Measurements from ENCODE around the gene VAPA.

VAPA gene

GRCh38 chr18:9914334-9914583 is 443 bp downstream of the VAPA start:
- peaks cover 16 to 26% of the 10 kb centered on the region in 2 donors for H3K4me1 Mint-ChIP-seq
- peak overlapping the region; percentile 92 for H3K27ac Mint-ChIP-seq

GRCh38 chr18:9914584-9915290 is 921 bp downstream of the VAPA start:
- peaks cover 16 to 26% of the 10 kb centered on the region in 2 donors for H3K4me1 Mint-ChIP-seq
- DNase-seq = peak; percentile 68

More at GRCh38 chr18:9914334-9914583, 443 bp downstream of the VAPA start:
- Mint-ChIP-seq H3K9me3 (no peaks in the 10 kb centered on the region), H3K4me3 (peak overlapping the region; percentile 93 to 95), H3K36me3 (peaks cover 0 to 3% of the 10 kb centered on the region in 2 donors), H3K27me3 (peaks cover 6% of the 10 kb centered on the region in 2 donors)
- no peak for DNase-seq
- no peak for ATAC-seq (replicated peaks)

GRCh38 chr18:9915291-9916076 is 1.7 kb downstream of the VAPA start:
- Mint-ChIP-seq H3K4me1 (peaks cover 16 to 26% of the 10 kb centered on the region in 2 donors), H3K9me3 (no peaks in the 10 kb centered on the region), H3K27ac (peak overlapping the region; percentile 95), H3K4me3 (peak overlapping the region; percentile 83 to 86), H3K36me3 (peaks cover 0 to 3% of the 10 kb centered on the region in 2 donors), H3K27me3 (no peaks in the 10 kb centered on the region)
- no peak for ATAC-seq (replicated peaks)
- DNase-seq = no peak

More at GRCh38 chr18:9914584-9915290, 921 bp downstream of the VAPA start:
- peaks cover 2% of the 10 kb centered on the region in 2 donors for H3K27me3 Mint-ChIP-seq
- ATAC-seq (replicated peaks) = peak; percentile 42 to 44
- H3K9me3 Mint-ChIP-seq = no peaks in the 10 kb centered on the region
- H3K36me3 Mint-ChIP-seq = peaks cover 0 to 3% of the 10 kb centered on the region in 2 donors
- peak overlapping the region; percentile 95 for H3K27ac Mint-ChIP-seq
- peak overlapping the region; percentile 83 to 86 for H3K4me3 Mint-ChIP-seq

GRCh38 chr18:9916077-9916639 is 2.3 kb downstream of the VAPA start:
- H3K27ac Mint-ChIP-seq = peak overlapping the region; percentile 82
- peaks cover 0 to 3% of the 10 kb centered on the region in 2 donors for H3K36me3 Mint-ChIP-seq
- peaks cover 16 to 26% of the 10 kb centered on the region in 2 donors for H3K4me1 Mint-ChIP-seq
- no peaks in the 10 kb centered on the region for H3K27me3 Mint-ChIP-seq
- no peak for ATAC-seq (replicated peaks)
- no peaks in the 10 kb centered on the region for H3K9me3 Mint-ChIP-seq
- peak overlapping the region; percentile 83 to 86 for H3K4me3 Mint-ChIP-seq
- DNase-seq = no peak

- H3K36me3 Mint-ChIP-seq = peaks cover 0 to 3% of the 10 kb centered on the region in 2 donors
- H3K27ac Mint-ChIP-seq = no peak overlapping the region
- H3K9me3 Mint-ChIP-seq = no peaks in the 10 kb centered on the region
- no peak overlapping the region for H3K4me3 Mint-ChIP-seq
- no peaks in the 10 kb centered on the region for H3K27me3 Mint-ChIP-seq
- DNase-seq (no peak), ATAC-seq (replicated peaks) (no peak)
- peaks cover 16 to 28% of the 10 kb centered on the region in 2 donors for H3K4me1 Mint-ChIP-seq
Observed at GRCh38 chr18:9916808-9917207, 3.0 kb downstream of the VAPA start.

- ATAC-seq (replicated peaks) = no peak
- no peak overlapping the region for H3K27ac Mint-ChIP-seq
Observed at GRCh38 chr18:9918016-9918680, 4.3 kb downstream of the VAPA start.

GRCh38 chr18:9919564-9920232 is 5.9 kb downstream of the VAPA start:
- H3K9me3 Mint-ChIP-seq = no peaks in the 10 kb centered on the region
- H3K27me3 Mint-ChIP-seq = no peaks in the 10 kb centered on the region
- no peak overlapping the region for H3K27ac Mint-ChIP-seq
- ATAC-seq (replicated peaks) (no peak), DNase-seq (no peak)
- H3K4me3 Mint-ChIP-seq = no peak overlapping the region
- peaks cover 22 to 35% of the 10 kb centered on the region in 2 donors for H3K4me1 Mint-ChIP-seq
- H3K36me3 Mint-ChIP-seq = peaks cover 3 to 5% of the 10 kb centered on the region in 2 donors

More at GRCh38 chr18:9918016-9918680, 4.3 kb downstream of the VAPA start:
- no peaks in the 10 kb centered on the region for H3K9me3 Mint-ChIP-seq
- H3K4me3 Mint-ChIP-seq = no peak overlapping the region
- no peaks in the 10 kb centered on the region for H3K27me3 Mint-ChIP-seq
- H3K36me3 Mint-ChIP-seq = peaks cover 3% of the 10 kb centered on the region in 2 donors
- DNase-seq = no peak
- H3K4me1 Mint-ChIP-seq = peaks cover 20 to 33% of the 10 kb centered on the region in 2 donors

GRCh38 chr18:9922592-9923311 is 8.9 kb downstream of the VAPA start:
- Mint-ChIP-seq H3K4me3 (no peak overlapping the region), H3K27me3 (no peaks in the 10 kb centered on the region), H3K4me1 (peaks cover 17 to 35% of the 10 kb centered on the region in 2 donors), H3K36me3 (peaks cover 3% of the 10 kb centered on the region in 2 donors), H3K27ac (no peak overlapping the region), H3K9me3 (no peaks in the 10 kb centered on the region)
- ATAC-seq (replicated peaks) = no peak
- no peak for DNase-seq

- Mint-ChIP-seq H3K27ac (no peak overlapping the region), H3K4me3 (no peak overlapping the region), H3K9me3 (no peaks in the 10 kb centered on the region), H3K36me3 (peaks cover 3% of the 10 kb centered on the region in 2 donors), H3K27me3 (no peaks in the 10 kb centered on the region), H3K4me1 (peaks cover 23 to 51% of the 10 kb centered on the region in 2 donors)
- DNase-seq (no peak), ATAC-seq (replicated peaks) (no peak)
Observed at GRCh38 chr18:9924371-9924943, 10.6 kb downstream of the VAPA start.

GRCh38 chr18:9925369-9925768 is 11.6 kb downstream of the VAPA start:
- H3K27me3 Mint-ChIP-seq = no peaks in the 10 kb centered on the region
- H3K36me3 Mint-ChIP-seq = peaks cover 3% of the 10 kb centered on the region in 2 donors
- DNase-seq = no peak
- no peak overlapping the region for H3K4me3 Mint-ChIP-seq
- peaks cover 25 to 53% of the 10 kb centered on the region in 2 donors for H3K4me1 Mint-ChIP-seq
- ATAC-seq (replicated peaks) = no peak
- H3K27ac Mint-ChIP-seq = no peak overlapping the region
- no peaks in the 10 kb centered on the region for H3K9me3 Mint-ChIP-seq

- Mint-ChIP-seq H3K4me3 (no peak overlapping the region), H3K4me1 (peaks cover 26 to 53% of the 10 kb centered on the region in 2 donors), H3K27ac (no peak overlapping the region), H3K27me3 (no peaks in the 10 kb centered on the region), H3K9me3 (no peaks in the 10 kb centered on the region), H3K36me3 (peaks cover 3% of the 10 kb centered on the region in 2 donors)
- DNase-seq = no peak
- no peak for ATAC-seq (replicated peaks)
Observed at GRCh38 chr18:9925795-9926194, 12.0 kb downstream of the VAPA start.

- H3K4me1 Mint-ChIP-seq = peaks cover 26 to 56% of the 10 kb centered on the region in 2 donors
- peak; percentile 48 to 59 for ATAC-seq (replicated peaks)
- H3K27ac Mint-ChIP-seq = no peak overlapping the region
- H3K27me3 Mint-ChIP-seq = no peaks in the 10 kb centered on the region
- H3K9me3 Mint-ChIP-seq = no peaks in the 10 kb centered on the region
- H3K4me3 Mint-ChIP-seq = peak overlapping the region in 1 of 2 donors; percentile 28
- no peak for DNase-seq
- peaks cover 3% of the 10 kb centered on the region in 2 donors for H3K36me3 Mint-ChIP-seq
Observed at GRCh38 chr18:9926223-9926894, 12.5 kb downstream of the VAPA start.
